HT-29 (cell line): ENCODE measurements around the gene CREB3L1. TPM values are rescaled to one million over a fixed set of nuclear protein-coding genes. Genes with fewer than 3 reads are reported as not detected.
"Not testable (repeated sequence)": the region's sequence is repeated elsewhere in the genome, so short reads cannot be mapped to it uniquely, and the experiment has no call there.

Experiments used
- DNase-seq: peaks from one replicate; pipeline ENCODE4 v3.0.0-alpha.2; 2015; ENCODE audit warnings: low spot score
- total RNA-seq: library from RNA; depleted of rRNA; stranded (reverse); fragments of >200 nt; shearing (Covaris generic); gene quantifications from 2 replicates; pipeline ENCODE4 v1.2.3, GENCODE V29; 2014

Gene CREB3L1
- total RNA-seq, 1 experiment from 2014 or later, result 64.2 TPM

DNA sequence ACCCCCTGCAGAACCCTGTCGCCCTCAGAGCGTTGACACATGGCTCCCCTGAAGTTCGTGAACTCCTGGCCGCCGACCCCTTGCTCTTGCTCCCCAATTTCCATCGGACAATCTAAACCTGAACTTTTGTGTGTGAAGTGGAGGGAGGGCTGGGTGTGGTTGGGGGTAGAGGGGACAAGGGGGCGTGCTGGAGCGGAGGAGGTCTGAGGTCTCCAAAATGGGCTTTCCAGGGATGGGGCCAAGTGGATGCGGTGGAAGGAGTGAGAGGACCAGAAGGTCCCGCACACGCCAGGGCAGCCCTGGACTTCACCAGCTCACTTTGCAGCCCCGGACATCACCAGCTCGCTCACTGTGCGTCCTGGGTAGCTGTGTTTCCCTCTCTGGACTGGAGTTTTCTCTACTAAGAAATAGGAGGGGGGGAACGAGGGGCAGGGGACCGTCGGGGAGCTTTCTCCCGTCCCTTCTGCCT is 18.6 kb downstream of the CREB3L1 start:
- DNase-seq, result no peak

DNA sequence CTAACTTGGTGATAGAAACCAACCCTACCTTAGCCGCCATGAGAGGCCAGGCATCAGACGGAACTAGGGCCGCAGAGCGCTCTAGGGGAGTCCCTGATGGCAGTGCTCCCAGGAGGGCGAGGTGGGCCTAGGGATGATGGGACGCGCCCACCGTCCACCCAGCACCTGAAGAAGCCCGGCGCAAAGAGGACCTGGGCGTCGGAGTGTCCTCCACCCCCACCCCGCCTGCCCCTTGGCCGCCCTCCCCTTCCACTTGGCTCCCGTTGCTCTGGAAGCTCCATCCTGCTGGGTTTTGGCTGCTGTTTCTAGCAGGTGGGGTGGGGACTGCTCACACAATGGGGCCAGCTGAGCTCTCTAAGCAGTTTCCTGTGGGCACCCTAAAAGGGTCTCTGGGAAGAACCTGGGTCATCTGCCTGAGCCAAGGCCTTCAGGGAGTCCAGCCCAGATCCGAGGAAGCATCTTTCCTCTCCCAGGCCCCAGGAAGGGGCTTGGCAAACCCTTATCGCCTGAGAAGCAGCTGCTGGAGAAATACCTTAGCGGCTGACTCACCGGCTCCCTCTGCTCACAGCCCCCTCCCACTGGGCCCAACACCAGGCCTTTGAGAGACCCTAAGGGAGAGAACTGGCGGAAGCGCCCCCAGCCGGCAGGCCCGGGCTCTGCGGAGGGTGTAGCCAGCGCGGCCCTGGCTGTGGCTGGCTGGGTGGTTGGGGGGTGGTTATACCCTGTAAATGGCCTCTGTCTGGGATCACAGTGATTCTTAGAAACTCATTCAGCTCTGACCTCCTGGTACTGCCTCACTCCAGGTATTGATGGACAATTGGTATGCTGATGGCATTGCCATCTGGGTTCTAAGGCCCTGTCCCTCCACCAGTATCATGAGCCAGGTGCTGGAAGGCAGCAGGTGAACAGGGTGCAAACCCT is 19.3 kb downstream of the CREB3L1 start:
- no peak for DNase-seq

DNA sequence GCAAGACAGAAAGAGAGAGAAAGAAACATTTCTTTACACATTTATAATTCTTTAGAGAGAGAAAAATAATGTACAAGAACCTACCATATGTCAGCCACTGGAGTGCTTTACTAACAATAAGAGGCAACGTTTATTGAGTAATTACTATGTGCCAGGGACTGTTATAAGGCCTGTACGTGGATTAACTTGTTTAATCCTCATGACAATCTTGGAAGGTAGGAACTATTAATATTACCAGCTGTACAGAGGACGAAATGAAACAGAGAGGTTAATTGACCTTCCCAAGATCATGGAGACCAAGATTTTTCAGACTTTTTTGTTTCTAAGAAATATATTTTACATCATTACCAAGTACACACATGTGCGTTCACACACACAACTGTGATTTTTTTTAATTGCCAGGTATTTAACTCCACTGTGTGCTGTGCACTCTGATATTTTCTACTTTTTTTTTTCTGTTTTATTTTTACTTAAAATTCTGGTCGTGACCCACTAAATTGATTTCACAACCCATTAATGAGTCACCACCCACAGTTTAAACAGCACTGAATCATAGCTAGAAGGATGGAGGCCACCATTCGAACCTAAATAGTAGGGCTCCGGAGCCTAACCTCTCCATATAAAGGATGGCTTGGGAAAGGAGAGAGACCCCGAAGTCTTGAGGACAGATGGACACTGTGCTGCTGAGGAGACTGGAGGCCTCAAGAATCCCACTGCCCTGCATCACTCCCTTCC is 21.4 kb downstream of the CREB3L1 start:
- peak; percentile 42 for DNase-seq

DNA sequence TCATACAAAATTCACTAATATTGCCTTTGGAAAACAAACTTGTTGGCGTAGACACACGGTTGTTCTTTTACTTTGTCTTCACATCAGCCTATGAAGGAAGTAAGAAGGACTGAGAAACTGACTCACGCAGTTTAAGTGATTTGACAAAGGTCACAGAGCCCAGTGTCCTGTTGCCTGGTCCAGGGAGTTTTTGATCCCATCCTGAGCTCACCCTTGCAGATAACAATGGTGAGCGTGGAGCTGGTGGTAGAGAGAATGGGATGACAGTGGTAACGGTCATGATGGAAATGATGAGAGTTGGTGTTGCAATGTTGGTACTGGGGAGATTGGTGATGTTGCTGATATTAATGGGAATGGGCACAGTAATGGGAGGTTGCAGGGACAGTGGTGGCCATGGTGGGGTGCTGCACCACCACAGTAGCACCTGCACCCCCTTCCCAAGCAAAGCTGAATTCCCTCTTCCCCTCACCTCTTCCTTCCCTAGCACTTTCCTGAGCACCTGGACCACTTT is 22.0 kb downstream of the CREB3L1 start:
- peak; percentile 34 for DNase-seq

DNA sequence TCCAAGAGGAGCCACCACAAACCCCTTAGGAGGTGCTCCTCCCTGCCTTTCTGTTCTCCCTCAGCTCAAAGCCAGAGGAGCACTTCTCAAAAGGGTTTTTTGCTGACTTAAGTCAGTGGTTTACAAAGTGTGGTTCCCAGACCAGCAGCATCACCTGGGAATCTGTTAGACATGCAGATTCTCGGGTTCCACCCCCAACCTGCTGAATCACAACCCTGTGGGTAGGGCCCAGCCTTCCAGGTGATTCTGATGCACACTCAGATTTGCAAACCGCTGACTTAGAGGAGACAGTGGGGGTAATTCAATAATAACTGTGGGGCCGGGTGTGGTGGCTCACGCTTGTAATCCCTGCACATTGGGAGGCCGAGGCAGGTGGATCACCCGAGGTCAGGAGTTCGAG is 22.8 kb downstream of the CREB3L1 start:
- no peak for DNase-seq

DNA sequence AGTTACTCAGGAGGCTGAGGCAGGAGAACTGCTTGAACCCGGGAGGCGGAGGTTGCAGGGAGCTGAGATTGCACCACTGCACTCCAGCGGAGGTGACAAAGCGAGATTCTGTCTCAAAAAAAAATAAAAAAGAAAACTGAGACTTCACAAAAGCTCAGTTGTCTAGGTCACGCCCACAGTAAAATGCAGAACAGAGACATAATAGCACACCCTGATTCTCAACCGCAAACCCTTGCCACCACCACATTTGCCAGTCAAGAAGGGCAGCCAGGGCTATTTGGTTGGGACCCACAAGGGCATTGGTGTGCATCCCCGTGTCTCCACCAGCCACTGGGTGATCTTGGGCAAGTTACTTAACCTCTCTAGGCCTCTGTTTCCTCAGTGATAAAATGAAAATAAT is 25.4 kb downstream of the CREB3L1 start:
- DNase-seq, result no peak

DNA sequence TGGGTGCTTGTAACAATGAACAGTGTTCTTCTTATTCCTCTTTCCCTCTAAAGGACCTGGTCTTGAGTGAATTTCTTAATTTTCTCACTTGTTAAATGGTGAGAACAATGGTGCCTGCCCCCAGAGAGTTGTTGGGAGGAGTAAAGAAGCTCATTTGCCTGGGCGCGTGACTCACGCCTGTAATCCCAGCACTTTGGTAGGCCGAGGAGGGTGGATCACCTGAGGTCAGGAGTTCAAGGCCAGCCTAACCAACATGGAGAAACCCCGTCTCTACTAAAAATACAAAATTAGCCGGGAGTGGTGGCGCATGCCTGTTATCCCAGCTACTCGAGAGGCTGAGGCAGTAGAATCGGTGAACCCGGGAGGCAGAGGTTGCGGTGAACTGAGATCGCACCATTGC is 26.6 kb downstream of the CREB3L1 start:
- not testable (repeated sequence) for DNase-seq

DNA sequence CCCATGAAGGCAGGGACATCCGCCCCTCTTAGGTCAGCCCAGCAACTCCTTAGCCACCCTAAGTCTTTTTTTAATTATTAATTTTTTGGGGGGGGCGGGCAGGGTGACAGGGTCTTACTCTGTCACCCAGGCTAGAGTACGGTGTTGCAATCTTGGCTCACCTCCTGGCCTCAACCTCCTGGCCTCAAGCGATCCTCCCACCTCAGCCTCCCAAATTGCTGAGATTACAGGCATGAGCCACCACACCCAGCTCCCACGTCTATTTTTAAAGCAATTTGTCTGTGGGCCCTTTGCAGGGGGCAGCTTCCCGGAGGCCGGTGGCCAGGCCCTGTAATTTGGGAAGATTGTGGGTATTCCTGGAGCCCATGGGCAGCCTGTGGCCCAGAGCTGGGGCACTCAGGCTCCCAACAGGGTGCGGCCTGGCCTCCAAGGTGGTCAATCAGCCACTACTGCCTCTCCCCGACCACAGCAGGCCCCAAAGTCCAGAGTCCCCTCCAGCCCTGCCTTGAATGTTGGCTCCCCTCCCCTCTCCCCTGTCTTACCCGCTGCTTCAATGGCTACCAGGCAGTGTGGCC is 27.2 kb downstream of the CREB3L1 start:
- DNase-seq, result no peak

DNA sequence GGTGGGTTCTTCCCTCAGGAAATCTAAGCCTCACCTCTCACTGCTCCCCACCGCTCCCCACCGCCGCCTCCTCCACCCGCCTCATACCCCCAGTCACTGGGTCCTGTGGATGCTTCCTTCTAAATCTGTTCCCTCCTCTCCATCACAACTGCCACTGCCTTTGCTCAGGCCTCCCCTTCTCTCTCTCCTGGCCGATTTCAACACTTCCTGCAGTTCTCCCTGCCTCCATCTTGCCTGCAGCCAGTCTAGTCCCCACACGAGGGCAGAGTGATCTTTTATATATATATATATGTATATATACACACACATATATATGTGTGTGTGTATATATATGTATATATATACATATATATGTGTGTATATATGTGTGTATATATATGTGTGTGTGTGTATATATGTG is 27.8 kb downstream of the CREB3L1 start:
- DNase-seq, result peak; percentile 38

DNA sequence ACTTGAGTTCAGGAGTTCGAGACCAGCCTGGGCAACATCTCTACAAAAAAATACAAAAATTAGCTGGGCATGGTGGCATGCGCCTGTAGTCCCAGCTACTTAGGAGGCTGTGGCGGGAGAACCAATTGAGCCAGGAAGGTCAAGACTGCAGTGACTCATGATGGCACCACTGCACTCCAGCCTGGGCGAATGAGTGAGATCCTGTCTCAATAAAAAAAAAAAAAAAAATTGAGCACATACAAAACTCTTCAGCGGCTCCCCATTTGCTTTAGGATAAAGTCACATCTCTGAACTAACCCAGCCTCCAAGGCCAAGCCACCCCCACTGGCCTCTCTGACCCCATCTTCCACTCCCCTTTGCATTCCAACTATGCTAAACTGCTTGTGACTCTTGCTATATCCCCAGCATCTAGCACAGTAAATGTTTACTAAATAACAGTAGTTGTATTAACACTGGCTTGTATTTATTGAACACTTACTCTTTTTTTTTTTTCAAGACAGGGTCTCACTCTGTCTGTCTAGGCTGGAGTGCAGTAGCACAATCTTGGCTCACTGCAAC is 28.9 kb downstream of the CREB3L1 start:
- DNase-seq, result no peak

DNA sequence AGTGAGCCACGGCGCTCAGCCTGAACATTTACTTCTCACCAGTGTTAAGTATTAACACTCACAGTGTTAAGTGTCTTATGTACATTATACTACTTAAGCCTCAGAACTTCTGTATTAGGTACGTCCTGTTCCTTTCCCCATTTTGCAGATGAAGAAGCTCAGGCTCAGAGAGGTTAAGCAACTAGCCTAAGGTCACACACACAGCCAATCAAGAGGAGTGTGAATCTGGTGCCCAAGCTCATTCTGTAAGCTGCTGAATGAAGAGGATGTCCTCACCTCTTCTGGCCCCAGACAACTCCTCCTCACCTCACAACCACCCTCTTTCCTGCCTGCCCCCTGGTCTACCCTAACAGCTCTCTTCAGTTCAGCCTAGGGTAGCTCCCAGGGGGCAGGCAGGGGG is 29.9 kb downstream of the CREB3L1 start:
- no peak for DNase-seq

DNA sequence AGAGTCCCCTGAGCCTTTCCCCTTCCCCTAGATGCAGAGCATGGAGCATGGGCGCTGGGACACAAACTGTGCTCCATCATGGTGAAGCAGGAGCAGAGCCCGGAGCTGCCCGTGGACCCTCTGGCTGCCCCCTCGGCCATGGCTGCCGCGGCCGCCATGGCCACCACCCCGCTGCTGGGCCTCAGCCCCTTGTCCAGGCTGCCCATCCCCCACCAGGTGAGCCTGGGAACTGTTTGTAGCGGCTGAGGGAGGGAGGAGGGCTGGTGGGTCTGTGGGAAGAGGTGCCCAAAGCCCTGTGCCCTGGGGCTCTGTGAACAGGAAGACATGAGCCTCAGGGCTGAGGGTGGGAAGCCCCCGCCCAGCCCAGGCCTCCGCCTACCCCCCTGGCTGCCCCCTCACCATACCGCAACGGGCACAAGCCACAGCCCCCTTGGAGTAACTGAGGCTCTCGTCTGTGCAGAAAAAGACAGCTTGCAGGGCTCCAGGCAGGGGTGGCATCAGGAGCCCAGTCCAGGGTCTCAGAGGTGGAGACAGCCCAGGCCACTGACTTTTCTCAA is 30.4 kb downstream of the CREB3L1 start:
- DNase-seq, result no peak

DNA sequence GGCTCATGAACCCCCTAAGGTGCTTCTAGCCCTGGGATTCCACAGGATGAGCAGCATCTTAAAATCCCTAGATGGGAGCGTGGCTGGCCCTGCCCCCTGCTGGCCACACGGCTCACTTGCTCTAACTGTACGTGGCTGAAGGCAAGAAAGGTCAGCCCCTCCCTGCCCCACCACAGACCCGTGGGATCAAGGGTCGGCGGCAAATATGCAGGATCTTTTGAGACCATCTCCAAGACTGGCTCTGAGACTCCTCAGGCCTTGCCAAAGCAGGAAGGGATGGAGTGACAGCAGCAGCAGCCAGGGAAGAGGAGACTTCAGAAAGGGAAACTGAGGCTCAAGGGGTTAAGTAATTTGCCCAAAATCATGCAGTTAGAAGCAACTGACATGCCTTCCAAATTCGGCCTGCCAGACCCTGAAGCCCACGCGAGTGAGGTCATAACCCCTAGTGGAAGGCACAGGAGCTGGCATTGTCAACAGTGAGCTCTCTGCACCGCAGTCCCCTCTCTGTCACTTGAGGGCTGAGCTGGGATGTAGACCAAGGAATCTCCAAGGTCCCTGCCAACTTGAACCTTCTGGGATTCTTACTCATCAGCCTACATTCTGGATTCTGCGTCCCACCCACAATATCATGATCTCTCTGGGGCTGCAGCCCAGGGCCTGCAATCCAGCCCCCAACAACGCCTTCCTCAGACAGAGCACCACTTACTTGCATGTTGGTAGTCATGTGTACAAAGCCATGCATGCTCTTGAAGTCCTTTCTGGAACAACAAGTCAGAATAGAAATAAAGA is 31.4 kb downstream of the CREB3L1 start:
- peak; percentile 74 for DNase-seq

DNA sequence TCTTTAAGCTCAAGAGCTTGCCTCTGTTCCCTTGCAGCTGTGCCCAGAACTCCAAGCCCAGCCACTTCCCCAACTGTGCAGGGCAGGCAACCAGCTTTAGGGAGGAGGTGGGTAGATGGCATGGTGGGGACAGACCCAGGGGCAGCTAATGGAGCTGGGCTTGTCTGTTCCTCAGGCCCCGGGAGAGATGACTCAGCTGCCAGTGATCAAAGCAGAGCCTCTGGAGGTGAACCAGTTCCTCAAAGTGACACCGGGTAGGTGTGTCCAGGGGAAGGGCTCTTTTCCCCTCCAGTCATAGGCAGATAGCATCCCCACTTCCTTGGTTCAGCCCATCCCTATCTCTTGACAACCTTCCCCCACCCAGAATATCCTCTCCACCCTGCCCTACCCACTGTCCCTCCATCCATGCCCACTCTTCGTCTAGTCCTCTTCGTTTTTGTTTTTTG is 32.4 kb downstream of the CREB3L1 start:
- DNase-seq, result no peak

DNA sequence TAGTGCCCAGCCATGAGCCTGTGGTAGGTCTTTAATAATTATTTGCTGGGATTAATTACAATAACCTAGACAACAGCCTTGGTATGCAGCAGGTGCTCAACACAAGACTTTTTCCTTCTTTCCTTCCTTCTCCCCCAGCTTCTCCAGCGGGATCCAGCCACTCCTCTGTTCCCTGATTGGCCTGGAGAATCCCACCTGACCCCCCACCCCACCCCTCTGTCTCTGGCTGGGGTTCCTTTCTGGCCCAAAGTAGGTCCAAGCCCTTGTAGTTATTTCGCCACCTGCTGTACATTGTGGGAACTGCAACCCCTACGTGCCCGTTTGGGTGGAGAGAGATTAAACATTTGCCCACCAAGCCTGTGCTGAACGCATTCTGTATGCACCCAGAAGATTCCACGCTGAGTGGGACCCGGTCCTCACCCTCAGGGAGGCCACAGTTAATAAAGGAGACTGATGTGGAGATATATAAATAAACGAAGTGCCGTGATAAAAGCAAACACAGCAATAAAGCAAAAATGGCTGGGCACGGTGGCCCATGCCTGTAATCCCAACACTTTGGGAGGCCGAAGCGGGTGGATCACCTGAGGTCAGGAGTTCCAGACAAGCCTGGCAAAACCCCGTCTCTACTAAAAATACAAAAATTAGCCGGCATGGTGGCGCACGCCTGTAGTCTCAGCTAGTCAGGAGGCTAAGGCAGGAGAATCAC is 37.7 kb downstream of the CREB3L1 start:
- DNase-seq, result peak; percentile 90

DNA sequence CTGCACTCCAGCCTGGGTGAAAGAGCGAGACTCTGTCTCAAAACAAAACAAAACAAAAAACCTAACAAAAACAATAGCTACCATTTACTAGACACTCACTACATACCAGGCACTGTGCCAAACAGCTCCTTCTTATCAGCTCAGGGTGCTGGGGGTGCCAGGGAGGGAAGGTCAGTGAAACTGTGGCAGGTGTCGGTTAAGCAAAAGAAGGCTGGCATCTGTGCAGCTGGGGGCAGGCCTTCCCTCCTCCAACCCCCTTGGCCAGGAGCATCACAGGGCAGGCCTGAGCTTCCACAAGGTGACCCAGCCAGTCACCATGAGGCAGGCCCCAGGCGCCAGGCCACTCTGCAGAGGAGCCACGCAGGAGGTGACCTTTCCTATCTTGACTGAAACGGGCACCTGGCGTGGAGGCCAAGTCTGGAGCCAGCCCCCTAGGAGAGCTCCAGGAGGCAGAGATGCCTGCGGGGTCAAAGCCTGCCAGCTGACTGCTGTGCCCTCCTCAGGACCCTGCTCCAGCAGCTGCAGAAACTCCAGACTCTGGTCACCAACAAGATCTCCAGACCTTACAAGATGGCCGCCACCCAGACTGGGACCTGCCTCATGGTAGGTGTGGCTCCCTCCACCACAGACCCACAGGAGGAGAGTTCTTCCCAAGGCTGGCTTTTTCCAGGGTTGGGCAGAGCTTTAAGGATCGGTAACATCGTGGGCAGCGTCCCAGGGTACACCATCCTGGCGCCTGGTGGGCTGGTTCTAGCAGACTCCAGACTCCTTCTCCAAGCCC is 38.5 kb downstream of the CREB3L1 start:
- no peak for DNase-seq

DNA sequence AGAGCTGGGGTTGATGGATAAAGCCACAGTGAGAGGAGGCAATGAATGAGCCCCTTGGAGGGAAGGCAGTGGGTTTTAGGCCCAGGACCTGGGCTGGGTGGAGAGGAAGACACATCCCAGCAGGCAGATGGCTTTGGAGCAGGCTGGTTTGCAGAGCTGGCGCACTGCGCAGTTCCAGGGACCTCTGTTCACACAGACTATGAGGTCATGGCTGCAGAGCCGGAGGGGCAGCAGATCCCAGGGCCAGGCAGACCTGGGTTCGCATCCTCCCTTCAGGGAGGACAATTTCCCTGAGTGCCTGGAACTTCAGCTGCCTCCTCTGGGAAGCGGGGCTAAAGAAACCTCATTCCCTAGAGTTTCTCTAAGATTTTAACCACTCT is 41.6 kb downstream of the CREB3L1 start:
- no peak for DNase-seq

DNA sequence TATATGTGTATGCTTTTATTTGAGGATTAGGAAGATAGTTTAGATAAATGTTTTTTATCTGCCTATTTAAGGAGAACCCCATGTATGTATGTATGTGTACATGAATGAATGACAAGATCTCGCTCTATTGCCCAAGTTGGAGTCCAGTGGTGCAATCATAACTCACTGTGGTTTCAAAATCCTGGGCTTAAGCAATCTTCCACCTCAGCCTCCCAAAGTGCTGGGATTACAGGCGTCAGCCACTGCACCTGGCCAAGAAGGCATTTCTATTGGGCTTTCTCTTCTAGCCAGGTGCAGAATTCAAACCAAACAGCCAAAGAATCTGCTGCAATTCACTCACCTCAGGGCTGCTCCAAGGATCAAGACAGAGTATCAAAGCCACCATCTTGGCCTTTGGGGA is 44.3 kb downstream of the CREB3L1 start:
- DNase-seq, result no peak

DNA sequence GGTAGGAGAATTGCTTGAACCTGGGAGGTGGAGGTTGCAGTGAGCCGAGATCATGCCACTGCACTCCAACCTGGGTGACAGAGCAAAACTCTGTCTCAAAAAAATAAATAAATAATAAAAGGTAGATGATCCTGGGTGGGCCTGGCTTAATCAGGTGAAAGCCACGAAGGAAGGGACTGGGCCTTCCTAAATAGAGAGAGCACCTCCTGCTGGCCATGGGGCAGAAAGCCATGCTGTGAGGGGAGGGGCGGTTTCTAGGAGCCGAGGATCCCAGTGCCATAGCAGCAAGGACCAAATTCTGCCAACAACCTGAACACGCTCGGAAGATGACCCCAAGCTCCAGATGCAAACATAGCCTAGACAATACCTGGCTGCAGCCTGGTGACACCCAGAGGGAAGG is 45.3 kb downstream of the CREB3L1 start:
- peak; percentile 60 for DNase-seq
